Neuronal stem cell (in vitro differentiated cells): ENCODE data around the gene CELA1.

Experiments used
- DNase-seq: peaks from one replicate; pipeline ENCODE4 v3.0.0-alpha.2; 2013; ENCODE audit warnings: low spot score
- H2AFZ ChIP-seq: one replicate; pipeline ENCODE4 v1.6.1; 2013; ENCODE audit warnings: mild to moderate bottlenecking, low read length, inconsistent platforms
- H2AK5ac ChIP-seq: 2 replicates; pipeline ENCODE4 v1.6.1; 2013; ENCODE audit warnings: low read depth, mild to moderate bottlenecking, inconsistent platforms, low read length, moderate library complexity, mixed read lengths
- H2BK120ac ChIP-seq: 2 replicates; pipeline ENCODE4 v1.6.1; 2013; ENCODE audit warnings: low read depth, mild to moderate bottlenecking, inconsistent platforms, low read length, moderate library complexity, mixed read lengths
- H2BK12ac ChIP-seq: one replicate; pipeline ENCODE4 v1.6.1; 2013; ENCODE audit warnings: low read length, inconsistent platforms
- H2BK15ac ChIP-seq: 2 replicates; pipeline ENCODE4 v1.6.1; 2013; ENCODE audit warnings: mild to moderate bottlenecking, low read length, inconsistent platforms, mixed read lengths
- H2BK5ac ChIP-seq: one replicate; pipeline ENCODE4 v1.6.1; 2013; ENCODE audit warnings: inconsistent platforms, mild to moderate bottlenecking, low read length, moderate library complexity
- H3K14ac ChIP-seq: one replicate; pipeline ENCODE4 v1.6.1; 2013; ENCODE audit warnings: low read length, inconsistent platforms
- H3K18ac ChIP-seq: 2 replicates; pipeline ENCODE4 v1.6.1; 2013; ENCODE audit warnings: low read length, inconsistent platforms
- H3K23ac ChIP-seq: 2 replicates; pipeline ENCODE4 v1.6.1; 2013; ENCODE audit warnings: low read depth, mild to moderate bottlenecking, mixed read lengths, low read length, inconsistent platforms; ENCODE audit not compliant: poor library complexity
- H3K27ac ChIP-seq: replicated peaks from 3 replicates; pipeline ENCODE4 v1.5.1; 2013; ENCODE audit warnings: low read length, inconsistent platforms
- H3K27me3 ChIP-seq, 3 experiments: 2 replicates each; pipeline ENCODE4 v1.6.1; 2013; ENCODE audit warnings: low read length in 3 of 3, mild to moderate bottlenecking in 2 of 3, inconsistent platforms in 1 of 3, low read depth in 1 of 3, mixed read lengths in 1 of 3, moderate library complexity in 1 of 3; ENCODE audit not compliant: control insufficient read depth in 3 of 3, insufficient read depth in 3 of 3
- H3K36me3 ChIP-seq, 2 donors: replicated peaks in 1 of 2; 2 replicates each; pipeline ENCODE4 v1.6.1; 2013; ENCODE audit warnings: low read length in 2 of 2; ENCODE audit not compliant: control insufficient read depth in 2 of 2, insufficient read depth in 2 of 2
- H3K4ac ChIP-seq: 2 replicates; pipeline ENCODE4 v1.6.1; 2013; ENCODE audit warnings: inconsistent platforms, mild to moderate bottlenecking, low read length, moderate library complexity
- H3K4me1 ChIP-seq, 2 donors: 1 replicate in 1 of 2; 2 replicates in 1 of 2; pipeline ENCODE4 v1.6.1; 2013; ENCODE audit warnings: low read length in 2 of 2, low read depth in 1 of 2; ENCODE audit not compliant: control insufficient read depth in 2 of 2, insufficient read depth in 1 of 2
- H3K4me2 ChIP-seq: one replicate; pipeline ENCODE4 v1.6.1; 2013; ENCODE audit warnings: mild to moderate bottlenecking, low read length, inconsistent platforms; ENCODE audit not compliant: insufficient read depth, poor library complexity, severe bottlenecking
- H3K4me3 ChIP-seq, 2 donors: 2 replicates each; pipeline ENCODE4 v1.5.1; 2013; ENCODE audit warnings: low read length in 2 of 2, mild to moderate bottlenecking in 2 of 2, inconsistent platforms in 1 of 2, moderate library complexity in 1 of 2
- H3K79me1 ChIP-seq: one replicate; pipeline ENCODE4 v1.6.1; 2013; ENCODE audit warnings: low read depth, mild to moderate bottlenecking, inconsistent platforms, low read length, moderate library complexity
- H3K9ac ChIP-seq: one replicate; pipeline ENCODE4 v1.6.1; 2013; ENCODE audit warnings: mild to moderate bottlenecking, low read depth, low read length, inconsistent platforms; ENCODE audit not compliant: poor library complexity
- H3K9me3 ChIP-seq, 2 donors: replicated peaks in 1 of 2; 2 replicates each; pipeline versions ENCODE3 to v1.6.1; 2013; ENCODE audit warnings: low read length in 2 of 2, mild to moderate bottlenecking in 2 of 2, inconsistent platforms in 1 of 2, low read depth in 1 of 2, mixed read lengths in 1 of 2, moderate library complexity in 1 of 2; ENCODE audit not compliant: control insufficient read depth in 2 of 2, insufficient read depth in 1 of 2
- H4K8ac ChIP-seq: one replicate; pipeline ENCODE4 v1.6.1; 2013; ENCODE audit warnings: low read depth, mild to moderate bottlenecking, inconsistent platforms, low read length, moderate library complexity
- H4K91ac ChIP-seq: one replicate; pipeline ENCODE4 v1.6.1; 2013; ENCODE audit warnings: low read length, low read depth, mild to moderate bottlenecking, inconsistent platforms; ENCODE audit not compliant: poor library complexity
- WGBS, 2 donors: extraction: QIAGEN DNeasy Blood & Tissue Kit; methylation state at CpG; one replicate each; pipeline ENCODE4 v1.1.7; 2013; ENCODE audit warnings: missing lambda C conversion rate in 2 of 2, mixed read lengths in 1 of 2; ENCODE audit not compliant: insufficient read length in 2 of 2, insufficient replicate concordance in 1 of 2; ENCODE audit errors: extremely low coverage in 2 of 2; 5-methylcytosine and 5-hydroxymethylcytosine counted together

CELA1 gene

DNA sequence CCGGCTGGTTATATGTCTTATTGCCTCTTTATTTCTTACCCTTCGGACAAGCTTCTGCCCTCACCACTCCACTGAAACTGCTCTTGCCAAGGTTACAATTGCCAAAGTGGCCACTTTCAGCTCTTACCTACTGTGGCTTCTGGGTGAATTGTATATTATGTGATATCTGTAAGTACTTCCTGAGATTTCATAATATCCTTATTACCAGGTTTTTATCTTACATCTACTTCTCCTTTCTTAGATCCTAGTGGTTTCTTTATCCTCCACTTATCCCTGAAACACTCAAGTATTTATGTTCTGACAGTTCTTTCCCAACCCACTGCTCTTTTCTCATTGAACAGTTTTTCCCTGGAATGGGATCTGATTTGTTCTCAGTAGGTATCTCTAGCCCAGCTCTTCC, 10.5 kb downstream of the CELA1 start:
- no peak overlapping the region for H3K4me2 ChIP-seq
- H3K4me1 ChIP-seq: peaks cover 0 to 2% of the 10 kb centered on the region in 2 donors
- H3K23ac ChIP-seq: no peak overlapping the region
- H3K4ac ChIP-seq: no peak overlapping the region
- no peak overlapping the region for H2BK5ac ChIP-seq
- H2AFZ ChIP-seq: no peak overlapping the region
- no peak overlapping the region for H2BK12ac ChIP-seq
- H3K18ac ChIP-seq: no peak overlapping the region
- no peaks in the 10 kb centered on the region for H3K79me1 ChIP-seq
- no peak for DNase-seq
- H3K36me3 ChIP-seq: no peaks in the 10 kb centered on the region
- H4K8ac ChIP-seq: no peak overlapping the region
- H2AK5ac ChIP-seq: no peak overlapping the region
- H4K91ac ChIP-seq: no peak overlapping the region
- no peaks in the 10 kb centered on the region for H3K9me3 ChIP-seq
- no peak overlapping the region for H3K9ac ChIP-seq
- no peak overlapping the region for H3K27ac ChIP-seq
- no peak overlapping the region for H2BK120ac ChIP-seq
- no peak overlapping the region for H3K4me3 ChIP-seq
- H3K14ac ChIP-seq: no peak overlapping the region
- WGBS, 2 donors: no CpG with 5 or more reads among the region's 2 CpGs
- H3K27me3 ChIP-seq: peaks cover 0 to 6% (median 0%) of the 10 kb centered on the region in 3 experiments
- no peak overlapping the region for H2BK15ac ChIP-seq

DNA sequence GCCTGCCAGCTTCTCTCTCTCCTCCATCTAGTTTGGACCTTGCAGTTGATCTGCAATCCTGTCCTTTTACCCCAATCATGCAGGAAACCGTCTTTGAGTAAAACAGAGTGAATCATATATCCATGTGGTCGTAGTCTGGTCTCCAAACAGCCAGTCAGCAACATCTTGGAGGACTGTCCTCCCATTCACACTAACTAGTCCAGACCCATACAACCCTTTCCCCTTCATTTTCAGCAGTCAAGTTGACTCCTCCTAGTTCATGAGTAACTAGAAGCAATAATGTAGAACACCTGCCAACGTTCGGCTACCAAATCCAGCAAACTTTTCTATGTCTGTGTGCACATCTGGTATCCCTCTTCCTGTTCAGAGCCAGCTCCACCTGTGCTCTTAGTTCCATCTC, 11.7 kb downstream of the CELA1 start:
- Histone ChIP-seq H3K4me1 (peaks cover 0 to 4% of the 10 kb centered on the region in 2 donors), H3K18ac (no peak overlapping the region), H3K79me1 (no peaks in the 10 kb centered on the region), H2BK120ac (no peak overlapping the region), H2AK5ac (no peak overlapping the region), H2BK12ac (no peak overlapping the region), H4K8ac (no peak overlapping the region), H3K4me2 (no peak overlapping the region), H2AFZ (no peak overlapping the region), H3K27ac (no peak overlapping the region), H2BK5ac (no peak overlapping the region), H3K27me3 (peaks cover 0 to 6% (median 0%) of the 10 kb centered on the region in 3 experiments), H3K23ac (no peak overlapping the region), H2BK15ac (no peak overlapping the region), H4K91ac (no peak overlapping the region), H3K9ac (no peak overlapping the region), H3K4ac (no peak overlapping the region), H3K9me3 (no peaks in the 10 kb centered on the region), H3K36me3 (no peaks in the 10 kb centered on the region), H3K14ac (no peak overlapping the region), H3K4me3 (no peak overlapping the region)
- DNase-seq: no peak
- no CpG with 5 or more reads among the region's 4 CpGs for WGBS, 2 donors

DNA sequence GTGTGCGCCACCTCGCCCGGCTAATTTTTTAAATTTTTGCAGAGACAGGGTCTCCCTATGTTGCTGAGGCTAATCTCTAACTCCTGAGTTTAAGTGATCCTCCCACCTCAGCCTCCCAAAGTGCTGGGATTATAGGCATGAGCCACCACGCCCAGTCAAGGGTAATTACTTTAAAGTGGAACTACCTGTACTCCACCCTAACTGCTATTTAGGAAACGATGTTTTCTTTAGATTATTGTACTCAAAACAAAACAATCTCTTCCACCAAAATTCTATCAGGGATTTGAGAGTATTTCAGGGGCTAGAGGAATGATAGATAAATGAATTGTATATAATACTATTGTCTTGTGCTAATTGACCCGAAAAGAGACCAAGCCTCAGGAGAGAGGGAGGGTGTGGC, 12.9 kb downstream of the CELA1 start:
- no peak overlapping the region for H3K23ac ChIP-seq
- H3K9ac ChIP-seq: no peak overlapping the region
- H3K18ac ChIP-seq: no peak overlapping the region

DNA sequence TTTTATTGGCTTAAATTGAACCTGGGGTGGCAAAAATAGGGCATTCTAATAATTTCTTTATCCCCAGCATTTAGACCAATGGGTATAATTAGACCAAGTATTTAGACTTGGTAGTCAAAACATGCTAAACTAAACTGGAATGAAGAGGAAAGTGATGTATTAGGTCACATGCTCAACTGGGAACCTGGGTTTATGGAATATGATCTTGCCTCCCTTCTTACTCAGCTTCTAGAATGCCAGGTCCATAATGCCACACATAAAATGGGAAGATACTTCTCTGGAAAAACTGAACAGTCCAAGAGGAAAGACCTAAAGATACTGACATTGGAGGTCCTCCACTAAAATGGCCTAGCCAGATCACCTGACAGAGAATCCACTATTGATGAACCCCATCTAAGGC, 16.3 kb downstream of the CELA1 start:
- Histone ChIP-seq H2BK120ac (no peak overlapping the region), H3K4me3 (no peak overlapping the region), H2BK15ac (no peak overlapping the region), H2BK5ac (no peak overlapping the region), H3K27me3 (no peaks in the 10 kb centered on the region), H3K36me3 (no peaks in the 10 kb centered on the region), H3K27ac (no peak overlapping the region), H3K9me3 (no peaks in the 10 kb centered on the region), H4K91ac (no peak overlapping the region), H3K14ac (no peak overlapping the region), H2AK5ac (no peak overlapping the region), H2BK12ac (no peak overlapping the region), H3K23ac (no peak overlapping the region), H3K18ac (no peak overlapping the region), H2AFZ (no peak overlapping the region), H3K4me2 (no peak overlapping the region), H3K4ac (no peak overlapping the region), H3K79me1 (no peaks in the 10 kb centered on the region), H3K9ac (no peak overlapping the region), H3K4me1 (peaks cover 2 to 13% of the 10 kb centered on the region in 2 donors), H4K8ac (no peak overlapping the region)
- DNase-seq: no peak

More for the DNA sequence above, 12.9 kb downstream of the CELA1 start:
- no peak for DNase-seq
- no peaks in the 10 kb centered on the region for H3K36me3 ChIP-seq
- WGBS, 2 donors: no CpG with 5 or more reads among the region's 6 CpGs
- no peak overlapping the region for H4K91ac ChIP-seq
- no peak overlapping the region for H3K4me2 ChIP-seq
- H2AK5ac ChIP-seq: no peak overlapping the region
- H4K8ac ChIP-seq: no peak overlapping the region
- H2BK15ac ChIP-seq: no peak overlapping the region
- H3K27me3 ChIP-seq: peaks cover 0 to 3% (median 0%) of the 10 kb centered on the region in 3 experiments
- H2BK12ac ChIP-seq: no peak overlapping the region
- H3K9me3 ChIP-seq: no peaks in the 10 kb centered on the region
- no peak overlapping the region for H2AFZ ChIP-seq
- H2BK5ac ChIP-seq: no peak overlapping the region
- H3K4me3 ChIP-seq: no peak overlapping the region
- no peaks in the 10 kb centered on the region for H3K79me1 ChIP-seq
- peaks cover 0 to 7% of the 10 kb centered on the region in 2 donors for H3K4me1 ChIP-seq
- H3K4ac ChIP-seq: no peak overlapping the region
- H3K14ac ChIP-seq: no peak overlapping the region
- H2BK120ac ChIP-seq: no peak overlapping the region
- H3K27ac ChIP-seq: no peak overlapping the region
